Neural cell (in vitro differentiated cells): ENCODE results near the gene MLST8. TPM values are rescaled to one million over a fixed set of nuclear protein-coding genes. Genes with fewer than 3 reads are reported as not detected.
"Not testable (repeated sequence)": the region's sequence is repeated elsewhere in the genome, so short reads cannot be mapped to it uniquely, and the experiment has no call there.

Source experiments
- H2AFZ ChIP-seq: fragments of 200-600, 300-800 bp; sonication (generic), shearing (Covaris generic); 2 replicates; pipeline ENCODE4 v1.6.0; 2014; ENCODE audit warnings: low read depth, mild to moderate bottlenecking, antibody characterized with exemption, low read length, moderate library complexity
- H3F3A ChIP-seq: fragments of 200-600 bp; shearing (Covaris generic); 2 replicates; pipeline ENCODE4 v1.6.1; 2016; ENCODE audit warnings: mild to moderate bottlenecking, moderate library complexity, mixed read lengths, antibody characterized with exemption, low read length; ENCODE audit not compliant: insufficient read depth, poor library complexity, severe bottlenecking
- H3K27ac ChIP-seq: fragments of 200-600, 300-800 bp; sonication (generic), shearing (Covaris generic); 2 replicates; pipeline ENCODE4 v1.5.1; 2014; ENCODE audit warnings: mild to moderate bottlenecking, low read length, moderate library complexity
- H3K27me3 ChIP-seq: fragments of 300-800, 200-600 bp; sonication (generic), shearing (Covaris generic); 2 replicates; pipeline ENCODE4 v1.6.0; 2014; ENCODE audit warnings: mild to moderate bottlenecking, low read depth, low read length, moderate library complexity; ENCODE audit not compliant: insufficient read depth
- H3K36me3 ChIP-seq: fragments of 300-800, 200-600 bp; sonication (generic), shearing (Covaris generic); 2 replicates; pipeline ENCODE4 v1.5.1; 2014; ENCODE audit warnings: mild to moderate bottlenecking, antibody characterized with exemption, low read length, moderate library complexity; ENCODE audit not compliant: insufficient read depth
- H3K4me2 ChIP-seq: fragments of 300-800, 200-600 bp; sonication (generic), shearing (Covaris generic); 2 replicates; pipeline ENCODE4 v1.6.0; 2014; ENCODE audit warnings: mild to moderate bottlenecking, low read length
- H3K4me3 ChIP-seq: fragments of 300-800, 200-600 bp; sonication (generic), shearing (Covaris generic); 2 replicates; pipeline ENCODE4 v1.5.1; 2014; ENCODE audit warnings: mild to moderate bottlenecking, low read length, moderate library complexity
- H3K79me2 ChIP-seq: fragments of 200-600 bp; shearing (Covaris generic); replicated peaks from 2 replicates; pipeline ENCODE4 v1.6.0; 2014; ENCODE audit warnings: mild to moderate bottlenecking, low read length, moderate library complexity; ENCODE audit not compliant: insufficient read depth
- H3K9ac ChIP-seq: fragments of 300-800, 200-600 bp; sonication (generic), shearing (Covaris generic); 2 replicates; pipeline ENCODE4 v1.6.1; 2016; ENCODE audit warnings: mild to moderate bottlenecking, low read length, mixed read lengths
- H3K9me2 ChIP-seq: fragments of 200-600 bp; shearing (Covaris generic); 2 replicates; pipeline ENCODE4 v1.6.1; 2016; ENCODE audit warnings: mild to moderate bottlenecking, low read length, mixed read lengths; ENCODE audit not compliant: insufficient read depth
- H3K9me3 ChIP-seq: fragments of 200-600, 300-800 bp; sonication (generic), shearing (Covaris generic); 2 replicates; pipeline ENCODE4 v1.6.1; 2016; ENCODE audit warnings: mild to moderate bottlenecking, mixed run types, low read length, moderate library complexity, mixed read lengths
- H4K20me1 ChIP-seq: fragments of 200-600 bp; shearing (Covaris generic); 2 replicates; pipeline ENCODE4 v1.6.1; 2016; ENCODE audit warnings: mild to moderate bottlenecking, mixed run types; ENCODE audit not compliant: insufficient read depth
- EP300 ChIP-seq: fragments of 450-650 bp; conservative IDR thresholded peaks from 2 replicates; pipeline ENCODE4 v1.6.1; 2014; ENCODE audit warnings: antibody characterized with exemption, mild to moderate bottlenecking, moderate library complexity; ENCODE audit not compliant: poor library complexity, severe bottlenecking
- EZH2 ChIP-seq: fragments of 200-600, 300-800 bp; shearing (Covaris generic), sonication (generic); IDR thresholded peaks from 2 replicates; pipeline ENCODE4 v1.6.1; 2014; ENCODE audit warnings: antibody characterized with exemption, low read length, borderline replicate concordance, mild to moderate bottlenecking; ENCODE audit not compliant: insufficient read depth, poor library complexity, severe bottlenecking
- MXI1 ChIP-seq: fragments of 450-650 bp; conservative IDR thresholded peaks from 2 replicates; pipeline ENCODE4 v1.6.1; 2014; ENCODE audit warnings: antibody characterized with exemption, mild to moderate bottlenecking; ENCODE audit not compliant: poor library complexity, severe bottlenecking
- POLR2AphosphoS5 ChIP-seq: IDR thresholded peaks from 2 replicates; pipeline ENCODE4 v1.6.1; 2012
- RAD21 ChIP-seq: fragments of 450-650 bp; conservative IDR thresholded peaks from 2 replicates; pipeline ENCODE4 v1.6.1; 2014; ENCODE audit warnings: antibody characterized with exemption, mild to moderate bottlenecking, moderate library complexity
- SMC3 ChIP-seq: fragments of 450-650 bp; conservative IDR thresholded peaks from 2 replicates; pipeline ENCODE4 v1.6.1; 2014; ENCODE audit warnings: antibody characterized with exemption, mild to moderate bottlenecking, moderate library complexity; ENCODE audit not compliant: poor library complexity
- TAF1 ChIP-seq: IDR thresholded peaks from 2 replicates; pipeline ENCODE4 v1.6.1; 2012; ENCODE audit warnings: low read depth
- polyA plus RNA-seq: library from polyadenylated mRNA; depleted of rRNA; stranded (reverse); fragments of >200 nt; gene quantifications from 2 replicates; pipeline ENCODE4 v1.2.3, GENCODE V29; 2014
- TF ChIP-seq, protein P1 (sequence below): fragments of 450-650 bp; IDR thresholded peaks from 2 replicates; pipeline ENCODE4 v1.5.1; 2014; ENCODE audit warnings: antibody characterized with exemption, mild to moderate bottlenecking, moderate library complexity; ENCODE audit not compliant: poor library complexity, severe bottlenecking
- TF ChIP-seq, protein P2 (sequence below): IDR thresholded peaks from 2 replicates; pipeline ENCODE4 v1.6.1; 2012; ENCODE audit warnings: borderline replicate concordance

MLST8 gene
- polyA plus RNA-seq, 1 donor from 2014 or later, result 13.5 TPM

DNA sequence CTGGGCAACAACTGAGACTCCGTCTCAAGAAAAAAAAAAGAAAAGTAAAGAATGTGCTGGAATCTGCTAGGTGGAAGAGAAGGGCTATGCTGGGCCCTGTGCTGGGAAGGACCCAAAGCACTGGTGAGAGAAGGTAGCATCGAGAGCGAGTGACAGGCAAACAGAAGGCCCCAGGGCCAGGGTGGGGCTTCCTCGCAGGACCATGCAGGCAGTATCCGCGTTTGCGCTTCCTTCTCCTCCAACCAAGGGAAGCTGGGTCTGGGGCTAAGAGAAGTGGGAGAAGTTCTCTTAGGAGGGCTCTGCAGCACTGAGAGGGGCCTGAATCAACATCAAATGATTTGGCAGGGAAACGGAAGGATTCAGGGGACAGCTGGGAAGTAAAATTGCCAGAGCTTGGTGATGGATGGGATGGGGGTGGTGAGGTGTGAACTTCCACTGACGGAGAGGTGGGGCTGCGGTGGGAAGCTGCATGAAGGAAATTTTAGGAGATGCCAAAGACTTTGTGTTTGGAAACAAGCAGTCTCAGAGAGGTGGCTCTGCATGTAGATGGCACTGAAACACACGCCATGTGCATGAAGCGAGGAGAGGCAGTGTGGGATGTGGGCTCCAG is 51.4 kb downstream of the MLST8 start:
- Histone ChIP-seq H3K4me3 (no peak overlapping the region), H3K9me2 (no peaks in the 10 kb centered on the region), H3K9ac (no peak overlapping the region), H3F3A (no peaks in the 10 kb centered on the region), H3K9me3 (no peaks in the 10 kb centered on the region), H3K79me2 (no peaks in the 10 kb centered on the region), H3K27me3 (no peaks in the 10 kb centered on the region), H3K27ac (no peak overlapping the region), H3K4me2 (no peak overlapping the region), H2AFZ (no peak overlapping the region), H4K20me1 (no peaks in the 10 kb centered on the region), H3K36me3 (peaks cover 9% of the 10 kb centered on the region)
- TF ChIP-seq SMC3 (no peak), POLR2AphosphoS5 (no peak), EZH2 (no peak), TAF1 (no peak), RAD21 (no peak), MXI1 (no peak), EP300 (no peak)
- TF ChIP-seq, protein P1, sequence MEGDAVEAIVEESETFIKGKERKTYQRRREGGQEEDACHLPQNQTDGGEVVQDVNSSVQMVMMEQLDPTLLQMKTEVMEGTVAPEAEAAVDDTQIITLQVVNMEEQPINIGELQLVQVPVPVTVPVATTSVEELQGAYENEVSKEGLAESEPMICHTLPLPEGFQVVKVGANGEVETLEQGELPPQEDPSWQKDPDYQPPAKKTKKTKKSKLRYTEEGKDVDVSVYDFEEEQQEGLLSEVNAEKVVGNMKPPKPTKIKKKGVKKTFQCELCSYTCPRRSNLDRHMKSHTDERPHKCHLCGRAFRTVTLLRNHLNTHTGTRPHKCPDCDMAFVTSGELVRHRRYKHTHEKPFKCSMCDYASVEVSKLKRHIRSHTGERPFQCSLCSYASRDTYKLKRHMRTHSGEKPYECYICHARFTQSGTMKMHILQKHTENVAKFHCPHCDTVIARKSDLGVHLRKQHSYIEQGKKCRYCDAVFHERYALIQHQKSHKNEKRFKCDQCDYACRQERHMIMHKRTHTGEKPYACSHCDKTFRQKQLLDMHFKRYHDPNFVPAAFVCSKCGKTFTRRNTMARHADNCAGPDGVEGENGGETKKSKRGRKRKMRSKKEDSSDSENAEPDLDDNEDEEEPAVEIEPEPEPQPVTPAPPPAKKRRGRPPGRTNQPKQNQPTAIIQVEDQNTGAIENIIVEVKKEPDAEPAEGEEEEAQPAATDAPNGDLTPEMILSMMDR, result no peak
- TF ChIP-seq, protein P2, sequence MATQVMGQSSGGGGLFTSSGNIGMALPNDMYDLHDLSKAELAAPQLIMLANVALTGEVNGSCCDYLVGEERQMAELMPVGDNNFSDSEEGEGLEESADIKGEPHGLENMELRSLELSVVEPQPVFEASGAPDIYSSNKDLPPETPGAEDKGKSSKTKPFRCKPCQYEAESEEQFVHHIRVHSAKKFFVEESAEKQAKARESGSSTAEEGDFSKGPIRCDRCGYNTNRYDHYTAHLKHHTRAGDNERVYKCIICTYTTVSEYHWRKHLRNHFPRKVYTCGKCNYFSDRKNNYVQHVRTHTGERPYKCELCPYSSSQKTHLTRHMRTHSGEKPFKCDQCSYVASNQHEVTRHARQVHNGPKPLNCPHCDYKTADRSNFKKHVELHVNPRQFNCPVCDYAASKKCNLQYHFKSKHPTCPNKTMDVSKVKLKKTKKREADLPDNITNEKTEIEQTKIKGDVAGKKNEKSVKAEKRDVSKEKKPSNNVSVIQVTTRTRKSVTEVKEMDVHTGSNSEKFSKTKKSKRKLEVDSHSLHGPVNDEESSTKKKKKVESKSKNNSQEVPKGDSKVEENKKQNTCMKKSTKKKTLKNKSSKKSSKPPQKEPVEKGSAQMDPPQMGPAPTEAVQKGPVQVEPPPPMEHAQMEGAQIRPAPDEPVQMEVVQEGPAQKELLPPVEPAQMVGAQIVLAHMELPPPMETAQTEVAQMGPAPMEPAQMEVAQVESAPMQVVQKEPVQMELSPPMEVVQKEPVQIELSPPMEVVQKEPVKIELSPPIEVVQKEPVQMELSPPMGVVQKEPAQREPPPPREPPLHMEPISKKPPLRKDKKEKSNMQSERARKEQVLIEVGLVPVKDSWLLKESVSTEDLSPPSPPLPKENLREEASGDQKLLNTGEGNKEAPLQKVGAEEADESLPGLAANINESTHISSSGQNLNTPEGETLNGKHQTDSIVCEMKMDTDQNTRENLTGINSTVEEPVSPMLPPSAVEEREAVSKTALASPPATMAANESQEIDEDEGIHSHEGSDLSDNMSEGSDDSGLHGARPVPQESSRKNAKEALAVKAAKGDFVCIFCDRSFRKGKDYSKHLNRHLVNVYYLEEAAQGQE, result no peak

DNA sequence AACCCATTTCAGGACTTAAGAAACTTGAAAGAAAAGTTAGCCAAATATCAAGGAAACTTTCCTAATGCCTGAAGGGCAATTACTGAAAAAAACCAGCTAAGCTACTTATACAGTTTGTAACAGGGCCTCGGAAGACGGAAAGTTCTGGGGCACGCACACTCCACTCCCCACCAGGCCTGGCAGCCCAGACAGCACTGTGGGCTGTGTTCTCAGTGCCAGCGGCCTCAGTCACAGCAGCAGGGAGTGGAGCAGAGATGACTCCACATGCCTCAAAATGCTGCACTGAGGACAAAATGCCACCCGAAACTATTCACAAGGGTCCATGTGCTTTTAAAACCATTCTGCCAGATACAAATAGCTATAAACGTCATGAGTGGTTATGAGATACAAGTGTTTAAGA is 52.5 kb downstream of the MLST8 start:
- H2AFZ ChIP-seq, result no peak overlapping the region
- H3K27me3 ChIP-seq, result no peaks in the 10 kb centered on the region
- no peak overlapping the region for H3K27ac ChIP-seq
- peaks cover 9% of the 10 kb centered on the region for H3K36me3 ChIP-seq
- H3K9me3 ChIP-seq, result no peaks in the 10 kb centered on the region
- no peaks in the 10 kb centered on the region for H3K79me2 ChIP-seq
- no peak overlapping the region for H3K9ac ChIP-seq
- TF ChIP-seq EZH2 (no peak), SMC3 (no peak), RAD21 (no peak), MXI1 (no peak), TAF1 (no peak), EP300 (no peak), POLR2AphosphoS5 (no peak)
- TF ChIP-seq, protein P2, result no peak
- TF ChIP-seq, protein P1, result no peak
- H3K4me3 ChIP-seq, result no peak overlapping the region
- no peaks in the 10 kb centered on the region for H3F3A ChIP-seq
- no peaks in the 10 kb centered on the region for H4K20me1 ChIP-seq
- H3K9me2 ChIP-seq, result no peaks in the 10 kb centered on the region
- H3K4me2 ChIP-seq, result no peak overlapping the region

DNA sequence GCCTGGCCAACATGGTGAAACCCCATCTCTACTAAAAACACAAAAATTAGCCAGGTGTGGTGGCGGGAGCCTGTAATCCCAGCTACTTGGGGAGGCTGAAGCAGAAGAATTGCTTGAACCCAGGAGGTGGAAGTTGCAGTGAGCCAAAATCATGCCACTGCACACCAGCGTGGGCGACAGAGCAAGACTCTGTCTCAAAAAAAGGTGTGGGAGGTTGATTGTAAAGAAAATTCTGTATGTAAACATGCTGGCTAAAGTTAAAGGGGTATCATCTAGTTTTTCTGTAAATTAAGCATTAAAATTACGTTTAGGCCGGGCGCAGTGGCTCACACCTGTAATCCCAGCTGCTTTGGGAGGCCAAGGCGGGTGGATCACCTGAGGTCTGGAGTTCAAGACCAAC is 53.3 kb downstream of the MLST8 start:
- not testable (repeated sequence) for H3K27me3 ChIP-seq, H2AFZ ChIP-seq, H3K4me2 ChIP-seq, H3K9me2 ChIP-seq, H3K9me3 ChIP-seq, H3K4me3 ChIP-seq, H3K9ac ChIP-seq, H3K27ac ChIP-seq, H4K20me1 ChIP-seq, H3K36me3 ChIP-seq, H3F3A ChIP-seq, H3K79me2 ChIP-seq
